Activated T-helper 1 cell treated with anti-CD3 and anti-CD28 coated beads, Interleukin-2, amount 50 U/mL, for 16 hours (primary cell): ENCODE data around the gene ZNF485.
"Not testable (repeated sequence)": the region's sequence is repeated elsewhere in the genome, so short reads cannot be mapped to it uniquely, and the experiment has no call there.

Experiments used
- DNase-seq, 2 donors: peaks; one replicate each; pipeline ENCODE4 v3.0.0-alpha.2; 2020; ENCODE audit warnings: low read depth in 1 of 2, low spot score in 1 of 2

ZNF485 gene

GRCh38 chr10:43601576-43601975, 4.7 kb upstream of the ZNF485 start:
- not testable (repeated sequence) for DNase-seq

GRCh38 chr10:43605850-43606322, 352 bp upstream of the ZNF485 start:
- no peak for DNase-seq

- DNase-seq = no peak
These were observed 948 bp downstream of the ZNF485 start for GRCh38 chr10:43607199-43607573.

- DNase-seq = no peak
These were observed 4.4 kb downstream of the ZNF485 start for GRCh38 chr10:43610636-43611035.

GRCh38 chr10:43616697-43617370, 10.6 kb downstream of the ZNF485 start:
- no peak for DNase-seq

- DNase-seq = no peak
These were observed 13.1 kb downstream of the ZNF485 start for GRCh38 chr10:43619368-43619767.

- DNase-seq = no peak
These were observed 15.8 kb downstream of the ZNF485 start for GRCh38 chr10:43622038-43622437.

GRCh38 chr10:43623351-43623750, 17.1 kb downstream of the ZNF485 start:
- DNase-seq = no peak

- DNase-seq = no peak
These were observed 21.7 kb downstream of the ZNF485 start for GRCh38 chr10:43627942-43628341.

GRCh38 chr10:43628956-43629355, 22.7 kb downstream of the ZNF485 start:
- DNase-seq = no peak

- DNase-seq = not testable (repeated sequence)
These were observed 29.6 kb downstream of the ZNF485 start for GRCh38 chr10:43635816-43636215.

GRCh38 chr10:43640603-43641002, 34.4 kb downstream of the ZNF485 start:
- DNase-seq = no peak

GRCh38 chr10:43644252-43644651, 38.0 kb downstream of the ZNF485 start:
- DNase-seq = no peak

- DNase-seq = no peak
These were observed 39.6 kb downstream of the ZNF485 start for GRCh38 chr10:43645866-43646265.

GRCh38 chr10:43647576-43647975, 41.3 kb downstream of the ZNF485 start:
- no peak for DNase-seq

- DNase-seq = no peak
These were observed 41.8 kb downstream of the ZNF485 start for GRCh38 chr10:43648095-43648397.

- peak; percentile 52 to 71 for DNase-seq
These were observed 42.4 kb downstream of the ZNF485 start, which contains the start of gene ZNF32 for GRCh38 chr10:43648398-43649184. Gene ZNF32, minus strand, starts transcription at chr10:43648881. Its CDS starts 2,748 bp downstream, at chr10:43646133.

- no peak for DNase-seq
These were observed 42.9 kb downstream of the ZNF485 start for GRCh38 chr10:43649185-43649523.

- DNase-seq = no peak
These were observed 47.5 kb downstream of the ZNF485 start for GRCh38 chr10:43653746-43654145.

GRCh38 chr10:43655311-43655710, 49.1 kb downstream of the ZNF485 start:
- DNase-seq = no peak

GRCh38 chr10:43658227-43658626, 52.0 kb downstream of the ZNF485 start:
- DNase-seq = no peak

GRCh38 chr10:43665054-43665453, 58.8 kb downstream of the ZNF485 start:
- DNase-seq = no peak

GRCh38 chr10:43666552-43666951, 60.3 kb downstream of the ZNF485 start:
- no peak for DNase-seq
